Testis (tissue), 3 donors: Measurements from ENCODE around the gene GOLGA8N. TPM values are rescaled to one million over a fixed set of nuclear protein-coding genes. Genes with fewer than 3 reads are reported as not detected.

Experiments
- DNase-seq: peaks from one replicate; pipeline ENCODE4 v3.0.0-alpha.2; 2019
- H3K27ac ChIP-seq, 2 donors: fragments of 200-600 bp; sonication (generic); one replicate each; pipeline ENCODE4 v1.5.1; 2019
- H3K27me3 ChIP-seq: fragments of 200-600 bp; sonication (generic); one replicate; pipeline ENCODE4 v1.5.1; 2019
- H3K36me3 ChIP-seq: fragments of 200-600 bp; sonication (generic); one replicate; pipeline ENCODE4 v1.5.1; 2017; ENCODE audit warnings: low read depth; ENCODE audit errors: missing control alignments
- H3K4me1 ChIP-seq: fragments of 200-600 bp; sonication (generic); one replicate; pipeline ENCODE4 v1.5.1; 2019
- H3K4me3 ChIP-seq, 2 donors: fragments of 200-600 bp; sonication (generic); one replicate each; pipeline ENCODE4 v1.5.1; 2017 to 2019
- H3K9me3 ChIP-seq: fragments of 200-600 bp; sonication (generic); one replicate; pipeline ENCODE4 v1.5.1; 2017
- CTCF ChIP-seq, 3 experiments: fragments of 450-650 bp in 2 of 3; fragments of 200-600 bp in 1 of 3; sonication (generic) in 1 of 3; IDR thresholded peaks; one replicate each; pipeline ENCODE4 v1.5.1; 2016 to 2019; ENCODE audit warnings: antibody characterized with exemption in 3 of 3, mild to moderate bottlenecking in 2 of 3, moderate library complexity in 1 of 3
- POLR2A ChIP-seq: fragments of 450-650 bp; IDR thresholded peaks from one replicate; pipeline ENCODE4 v1.6.1; 2017; ENCODE audit warnings: antibody characterized with exemption, mild to moderate bottlenecking, moderate library complexity
- WGBS, 2 donors: methylation state at CpG; one replicate each; pipeline ENCODE4 v1.1.5; 2018; 5-methylcytosine and 5-hydroxymethylcytosine counted together
- intact Hi-C: fragments of 100-400 bp; cut with DNase I; formaldehyde crosslinking; loops from one replicate; pipeline ENCODE4 v1.15.1; 2023; ENCODE audit warnings: low total_unique reads
- polyA plus RNA-seq: library from polyadenylated mRNA; stranded (reverse); fragments of 350-450 nt; fragmentation: Illumina TruSeq; extraction: RNeasy Lipid Tissue Mini Kit (QIAGEN cat#74804); gene quantifications from one replicate; pipeline ENCODE4 v1.2.3, GENCODE V29; 2014; ENCODE audit warnings: low read depth, low replicate concordance; ENCODE audit not compliant: insufficient read depth
- small RNA-seq, 2 donors: library from RNA; depleted of rRNA; stranded (forward); fragments of <200 nt; gene quantifications; one replicate each; pipeline ENCODE3, GENCODE V24; 2016
- total RNA-seq, 2 donors: library from RNA; depleted of rRNA; stranded (reverse); fragments of >200 nt; gene quantifications; one replicate each; pipeline ENCODE4 v1.2.3, GENCODE V29; 2016

Gene GOLGA8N
- total and polyA plus RNA-seq, 3 donors from 2014 or later = 26.0 to 61.0 (median 35.3) TPM

GRCh38 chr15:32651229-32651837, 58.1 kb downstream of the GOLGA8N start:
- WGBS, 2 donors = 43 to 61% methylated on average over 5 to 6 of the region's 6 CpGs
- Histone ChIP-seq H3K4me1 (no peaks in the 10 kb centered on the region), H3K27me3 (no peaks in the 10 kb centered on the region), H3K36me3 (no peaks in the 10 kb centered on the region), H3K9me3 (no peaks in the 10 kb centered on the region), H3K27ac (no peak overlapping the region), H3K4me3 (no peak overlapping the region)
- intact Hi-C loops = no loop called here
- TF ChIP-seq CTCF (IDR thresholded peaks at IDR 0.05) = peak; percentile 54 to 86 (median 70)
- no peak for TF ChIP-seq POLR2A
- peak; percentile 69 for DNase-seq

GRCh38 chr15:32652178-32652577, 58.9 kb downstream of the GOLGA8N start:
- no peaks in the 10 kb centered on the region for H3K36me3 ChIP-seq
- DNase-seq = no peak
- H3K4me1 ChIP-seq = no peaks in the 10 kb centered on the region
- H3K27ac ChIP-seq = no peak overlapping the region
- no peak overlapping the region for H3K4me3 ChIP-seq
- TF ChIP-seq CTCF (IDR thresholded peaks at IDR 0.05) (no peak), POLR2A (no peak)
- H3K9me3 ChIP-seq = no peaks in the 10 kb centered on the region
- 77 to 91% methylated on average over 3 of the region's 3 CpGs for WGBS, 2 donors
- H3K27me3 ChIP-seq = no peaks in the 10 kb centered on the region
- intact Hi-C loops = no loop called here

GRCh38 chr15:32656091-32656490, 62.8 kb downstream of the GOLGA8N start:
- Histone ChIP-seq H3K27ac (no peak overlapping the region), H3K36me3 (no peaks in the 10 kb centered on the region), H3K27me3 (no peaks in the 10 kb centered on the region), H3K9me3 (no peaks in the 10 kb centered on the region), H3K4me1 (no peaks in the 10 kb centered on the region), H3K4me3 (no peak overlapping the region)
- TF ChIP-seq POLR2A = no peak
- TF ChIP-seq CTCF (IDR thresholded peaks at IDR 0.05) = no peak
- DNase-seq = no peak
- intact Hi-C loops = no loop called here
- WGBS, 2 donors = 75 to 85% methylated on average over 4 of the region's 4 CpGs

- DNase-seq = no peak
- 93 to 95% methylated on average over 9 of the region's 9 CpGs for WGBS, 2 donors
- no peak overlapping the region for H3K27ac ChIP-seq
- no peaks in the 10 kb centered on the region for H3K9me3 ChIP-seq
- H3K27me3 ChIP-seq = no peaks in the 10 kb centered on the region
- H3K4me1 ChIP-seq = no peaks in the 10 kb centered on the region
- H3K4me3 ChIP-seq = no peak overlapping the region
- TF ChIP-seq CTCF (IDR thresholded peaks at IDR 0.05) = no peak
- no peak for TF ChIP-seq POLR2A
- intact Hi-C loops = no loop called here
- no peaks in the 10 kb centered on the region for H3K36me3 ChIP-seq
Measured at GRCh38 chr15:32656496-32656895, 63.2 kb downstream of the GOLGA8N start.

Small RNA genes lying within 50 kb of the gene (small RNA-seq; reads per million reads assigned to genes)
- gene RN7SL286P = 0 reads per million in 2 donors

Other genes with a start within 250 kb of the GOLGA8N start
- 10 to 100 TPM; 10.5 to 25.8 TPM for gene GOLGA8K, start 190.2 kb upstream of the GOLGA8N start, total RNA-seq
- gene GOLGA8K, start 190.2 kb upstream of the GOLGA8N start, polyA plus RNA-seq = 8.2 TPM
- gene GOLGA8O, start 137.8 kb upstream of the GOLGA8N start, total RNA-seq = 10 to 100 TPM in 1 of 2 donors, 1 to 10 TPM in 1; 5.8 to 13.5 TPM
- 7.0 TPM for gene GOLGA8O, start 137.8 kb upstream of the GOLGA8N start, polyA plus RNA-seq
- gene ARHGAP11A, start 22.0 kb downstream of the GOLGA8N start, total RNA-seq = 10 to 100 TPM in 1 of 2 donors, 1 to 10 TPM in 1; 9.8 to 12.6 TPM
- 14.8 TPM for gene ARHGAP11A, start 22.0 kb downstream of the GOLGA8N start, polyA plus RNA-seq
- gene SCG5, start 48.3 kb downstream of the GOLGA8N start, total RNA-seq = 10 to 100 TPM; 10.6 to 10.9 TPM
- 38.3 TPM for gene SCG5, start 48.3 kb downstream of the GOLGA8N start, polyA plus RNA-seq
- gene GREM1, start 124.5 kb downstream of the GOLGA8N start, total RNA-seq = 1 to 10 TPM; 1.6 to 1.8 TPM
- 1.4 TPM for gene GREM1, start 124.5 kb downstream of the GOLGA8N start, polyA plus RNA-seq